H9 (cell line): ENCODE results near the gene TMEM54. TPM values are rescaled to one million over a fixed set of nuclear protein-coding genes. Genes with fewer than 3 reads are reported as not detected.

Source experiments
- DNase-seq: peaks from one replicate; pipeline ENCODE4 v3.0.0-alpha.2; 2017
- H2AFZ ChIP-seq: one replicate; pipeline ENCODE4 v1.6.1; 2013; ENCODE audit warnings: mild to moderate bottlenecking, low read length, control low read depth, moderate library complexity
- H2AK5ac ChIP-seq: 2 replicates; pipeline ENCODE4 v1.6.1; 2013; ENCODE audit warnings: low read length, control low read depth, mixed read lengths; ENCODE audit not compliant: insufficient read length
- H2BK120ac ChIP-seq: one replicate; pipeline ENCODE4 v1.6.1; 2013; ENCODE audit warnings: low read depth, mild to moderate bottlenecking, low read length, control low read depth, inconsistent platforms; ENCODE audit not compliant: poor library complexity, severe bottlenecking
- H2BK12ac ChIP-seq: 2 replicates; pipeline ENCODE4 v1.6.1; 2013; ENCODE audit warnings: low read length, control low read depth, mixed read lengths, low read depth; ENCODE audit not compliant: insufficient read length
- H2BK15ac ChIP-seq: 2 replicates; pipeline ENCODE4 v1.6.1; 2013; ENCODE audit warnings: low read depth, low read length, control low read depth
- H2BK20ac ChIP-seq: one replicate; pipeline ENCODE4 v1.6.1; 2013; ENCODE audit warnings: low read depth, mild to moderate bottlenecking, low read length, control low read depth, inconsistent platforms; ENCODE audit not compliant: poor library complexity, severe bottlenecking
- H2BK5ac ChIP-seq: 2 replicates; pipeline ENCODE4 v1.6.1; 2013; ENCODE audit warnings: low read length, control low read depth, mixed read lengths; ENCODE audit not compliant: insufficient read length
- H3K14ac ChIP-seq: 2 replicates; pipeline ENCODE4 v1.6.1; 2013; ENCODE audit warnings: low read length, control low read depth; ENCODE audit not compliant: insufficient read depth
- H3K18ac ChIP-seq: 2 replicates; pipeline ENCODE4 v1.6.1; 2013; ENCODE audit warnings: low read depth, mild to moderate bottlenecking, mixed read lengths, low read length, control low read depth; ENCODE audit not compliant: insufficient read length
- H3K23ac ChIP-seq: 2 replicates; pipeline ENCODE4 v1.6.1; 2013; ENCODE audit warnings: low read length, control low read depth, mixed read lengths, low read depth; ENCODE audit not compliant: insufficient read length
- H3K23me2 ChIP-seq: 2 replicates; pipeline ENCODE4 v1.6.1; 2013; ENCODE audit warnings: low read depth, mild to moderate bottlenecking, mixed read lengths, low read length, control low read depth; ENCODE audit not compliant: insufficient read length, poor library complexity, severe bottlenecking
- H3K27ac ChIP-seq: 2 replicates; pipeline ENCODE4 v1.5.1; 2013; ENCODE audit warnings: low read length, control low read depth, mixed read lengths, low read depth; ENCODE audit not compliant: insufficient read length
- H3K27me3 ChIP-seq: 2 replicates; pipeline ENCODE4 v1.6.1; 2013; ENCODE audit warnings: low read length, control low read depth, inconsistent platforms; ENCODE audit not compliant: insufficient read depth
- H3K4ac ChIP-seq: 2 replicates; pipeline ENCODE4 v1.6.1; 2013; ENCODE audit warnings: low read depth, mild to moderate bottlenecking, control low read depth, inconsistent platforms, low read length, moderate library complexity
- H3K4me1 ChIP-seq: 2 replicates; pipeline ENCODE4 v1.6.1; 2013; ENCODE audit warnings: low read length, control low read depth, inconsistent platforms; ENCODE audit not compliant: insufficient read depth
- H3K4me2 ChIP-seq: 2 replicates; pipeline ENCODE4 v1.6.1; 2013; ENCODE audit warnings: low read length, control low read depth, mixed read lengths; ENCODE audit not compliant: insufficient read length, insufficient read depth
- H3K56ac ChIP-seq: 2 replicates; pipeline ENCODE4 v1.6.1; 2013; ENCODE audit warnings: low read depth, mild to moderate bottlenecking, mixed read lengths, low read length, control low read depth; ENCODE audit not compliant: insufficient read length
- H3K79me1 ChIP-seq: 2 replicates; pipeline ENCODE4 v1.6.1; 2013; ENCODE audit warnings: low read depth, mild to moderate bottlenecking, moderate library complexity, low read length, control low read depth, inconsistent platforms; ENCODE audit not compliant: insufficient read depth, poor library complexity, severe bottlenecking
- H3K79me2 ChIP-seq: 2 replicates; pipeline ENCODE4 v1.6.1; 2013; ENCODE audit warnings: low read length, control low read depth, inconsistent platforms; ENCODE audit not compliant: insufficient read depth
- H3K9ac ChIP-seq: 2 replicates; pipeline ENCODE4 v1.6.1; 2013; ENCODE audit warnings: low read length, control low read depth, mixed read lengths; ENCODE audit not compliant: insufficient read length; ENCODE audit errors: extremely low read depth
- H3K9me3 ChIP-seq: one replicate; pipeline ENCODE4 v1.6.1; 2013; ENCODE audit warnings: low read depth, low read length, inconsistent platforms; ENCODE audit not compliant: control insufficient read depth
- H3T11ph ChIP-seq: one replicate; pipeline ENCODE4 v1.6.1; 2013; ENCODE audit warnings: mild to moderate bottlenecking, low read length, control low read depth, inconsistent platforms
- H4K20me1 ChIP-seq: one replicate; pipeline ENCODE4 v1.6.1; 2013; ENCODE audit not compliant: control insufficient read depth, insufficient read length, insufficient read depth
- H4K5ac ChIP-seq: 2 replicates; pipeline ENCODE4 v1.6.1; 2013; ENCODE audit warnings: low read depth, mild to moderate bottlenecking, mixed read lengths, low read length, control low read depth; ENCODE audit not compliant: insufficient read length
- H4K8ac ChIP-seq: replicated peaks from 2 replicates; pipeline ENCODE4 v1.6.1; 2013; ENCODE audit warnings: low read length, control low read depth, mixed read lengths, low read depth; ENCODE audit not compliant: insufficient read length
- H4K91ac ChIP-seq: 2 replicates; pipeline ENCODE4 v1.6.1; 2013; ENCODE audit warnings: low read depth, mild to moderate bottlenecking, moderate library complexity, mixed read lengths, low read length, control low read depth; ENCODE audit not compliant: insufficient read length
- H3K27ac Mint-ChIP-seq, 3 experiments: 2 replicates in 2 of 3; 3 replicates in 1 of 3; pipeline ENCODE4 v1.8.0; 2020 to 2021; ENCODE audit warnings: mixed read lengths in 3 of 3, mild to moderate bottlenecking in 1 of 3, moderate library complexity in 1 of 3
- H3K27me3 Mint-ChIP-seq: 2 replicates; pipeline ENCODE4 v1.8.0; 2021; ENCODE audit warnings: low read depth, mild to moderate bottlenecking, moderate library complexity, mixed read lengths
- H3K36me3 Mint-ChIP-seq, 3 experiments: 2 replicates in 2 of 3; 3 replicates in 1 of 3; pipeline ENCODE4 v1.8.0; 2020 to 2021; ENCODE audit warnings: low read depth in 3 of 3, mixed read lengths in 3 of 3; ENCODE audit not compliant: insufficient read depth in 1 of 3
- H3K4me1 Mint-ChIP-seq, 2 experiments: 2 replicates each; pipeline ENCODE4 v1.8.0; 2020; ENCODE audit warnings: mixed read lengths in 2 of 2
- H3K4me3 Mint-ChIP-seq, 2 experiments: 2 replicates in 1 of 2; 3 replicates in 1 of 2; pipeline ENCODE4 v1.8.0; 2020 to 2021; ENCODE audit warnings: mild to moderate bottlenecking in 2 of 2, mixed read lengths in 2 of 2, moderate library complexity in 1 of 2
- H3K9me3 Mint-ChIP-seq, 2 experiments: 2 replicates in 1 of 2; 3 replicates in 1 of 2; pipeline ENCODE4 v1.8.0; 2020; ENCODE audit warnings: mild to moderate bottlenecking in 2 of 2, mixed read lengths in 2 of 2, moderate library complexity in 1 of 2
- WGBS: extraction: QIAGEN DNeasy Blood & Tissue Kit; methylation state at CpG from one replicate; pipeline ENCODE4 v1.1.7; 2013; ENCODE audit warnings: missing lambda C conversion rate, low lambda C conversion rate, mixed read lengths; ENCODE audit not compliant: insufficient read length; ENCODE audit errors: extremely low coverage; 5-methylcytosine and 5-hydroxymethylcytosine counted together
- total RNA-seq: library from RNA; stranded (reverse); gene quantifications from 2 replicates; pipeline ENCODE4 v1.2.1, GENCODE V29; 2021
- TF ChIP-seq, protein P1 (sequence below): fragments of 200-600 bp; sonication (generic); conservative IDR thresholded peaks from 3 replicates; pipeline ENCODE4 v1.8.0; 2021; ENCODE audit warnings: antibody characterized with exemption, mild to moderate bottlenecking

Gene TMEM54
- total RNA-seq, 1 experiment from 2014 or later = 17.2 TPM

DNA sequence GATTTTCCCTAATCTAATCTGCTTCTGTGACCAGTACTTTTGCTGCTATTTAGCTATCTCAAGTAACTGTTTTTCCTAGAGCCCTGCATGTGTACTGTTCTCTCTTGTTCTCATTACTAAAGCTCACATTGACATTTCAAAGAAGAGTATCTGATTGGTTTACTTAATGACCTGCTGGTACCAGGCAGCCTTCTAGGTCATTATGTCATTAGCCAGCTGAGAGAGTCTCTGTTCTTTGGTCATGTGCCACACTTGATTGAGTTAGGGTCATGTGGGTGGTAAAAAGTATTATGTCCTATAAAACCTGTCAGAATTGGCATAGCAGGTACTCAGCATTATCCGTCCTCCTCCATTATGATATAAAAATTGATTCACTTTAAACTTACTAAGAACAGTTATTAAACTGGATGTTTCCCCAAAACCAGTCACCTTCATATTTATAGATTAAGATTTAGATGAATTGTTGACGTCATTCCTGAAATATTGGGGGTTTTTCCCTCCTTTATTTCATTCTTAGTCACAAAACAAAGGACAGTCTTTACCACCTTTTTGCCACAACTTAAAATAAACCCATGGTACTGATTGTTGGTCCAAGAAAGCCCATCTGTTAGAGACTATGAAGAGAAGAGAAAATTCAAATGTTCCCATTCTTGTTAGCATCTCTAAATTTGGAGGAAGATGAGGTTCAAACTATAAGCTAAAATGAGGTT, 52.7 kb downstream of the TMEM54 start:
- H3K79me2 ChIP-seq = no peaks in the 10 kb centered on the region
- no peak for DNase-seq
- H2BK5ac ChIP-seq = no peak overlapping the region
- no peak overlapping the region for H3K4ac ChIP-seq
- no peaks in the 10 kb centered on the region for H3K27me3 Mint-ChIP-seq
- no peak overlapping the region for H4K91ac ChIP-seq
- H2BK15ac ChIP-seq = no peak overlapping the region
- no peak overlapping the region for H3K56ac ChIP-seq
- H3K14ac ChIP-seq = no peak overlapping the region
- H2AK5ac ChIP-seq = no peak overlapping the region
- no peak overlapping the region for H3K4me2 ChIP-seq
- no peak overlapping the region for H4K5ac ChIP-seq
- H3K23ac ChIP-seq = no peak overlapping the region
- WGBS = no CpG with 5 or more reads among the region's 2 CpGs
- H3K9ac ChIP-seq = no peak overlapping the region
- no peak overlapping the region for H2AFZ ChIP-seq
- H2BK20ac ChIP-seq = no peak overlapping the region
- no peak overlapping the region for H3K18ac ChIP-seq
- H3K27me3 ChIP-seq = no peaks in the 10 kb centered on the region
- no peaks in the 10 kb centered on the region for H3K9me3 ChIP-seq
- TF ChIP-seq, protein P1, sequence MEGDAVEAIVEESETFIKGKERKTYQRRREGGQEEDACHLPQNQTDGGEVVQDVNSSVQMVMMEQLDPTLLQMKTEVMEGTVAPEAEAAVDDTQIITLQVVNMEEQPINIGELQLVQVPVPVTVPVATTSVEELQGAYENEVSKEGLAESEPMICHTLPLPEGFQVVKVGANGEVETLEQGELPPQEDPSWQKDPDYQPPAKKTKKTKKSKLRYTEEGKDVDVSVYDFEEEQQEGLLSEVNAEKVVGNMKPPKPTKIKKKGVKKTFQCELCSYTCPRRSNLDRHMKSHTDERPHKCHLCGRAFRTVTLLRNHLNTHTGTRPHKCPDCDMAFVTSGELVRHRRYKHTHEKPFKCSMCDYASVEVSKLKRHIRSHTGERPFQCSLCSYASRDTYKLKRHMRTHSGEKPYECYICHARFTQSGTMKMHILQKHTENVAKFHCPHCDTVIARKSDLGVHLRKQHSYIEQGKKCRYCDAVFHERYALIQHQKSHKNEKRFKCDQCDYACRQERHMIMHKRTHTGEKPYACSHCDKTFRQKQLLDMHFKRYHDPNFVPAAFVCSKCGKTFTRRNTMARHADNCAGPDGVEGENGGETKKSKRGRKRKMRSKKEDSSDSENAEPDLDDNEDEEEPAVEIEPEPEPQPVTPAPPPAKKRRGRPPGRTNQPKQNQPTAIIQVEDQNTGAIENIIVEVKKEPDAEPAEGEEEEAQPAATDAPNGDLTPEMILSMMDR = no peak
- H4K20me1 ChIP-seq = no peaks in the 10 kb centered on the region
- peaks cover 0 to 3% of the 10 kb centered on the region in 2 experiments; a peak in 3 of 4 replicates for H3K4me1 Mint-ChIP-seq
- H3K23me2 ChIP-seq = no peaks in the 10 kb centered on the region
- H3K27ac ChIP-seq = no peak overlapping the region
- no peak overlapping the region for H4K8ac ChIP-seq
- no peak overlapping the region for H3K27ac Mint-ChIP-seq
- H2BK120ac ChIP-seq = no peak overlapping the region
- H3K9me3 Mint-ChIP-seq = peaks cover 0 to 2% of the 10 kb centered on the region in 2 experiments; a peak in 1 of 5 replicates
- no peak overlapping the region for H3T11ph ChIP-seq
- no peaks in the 10 kb centered on the region for H3K79me1 ChIP-seq
- H3K36me3 Mint-ChIP-seq = peaks cover 18 to 46% (median 37%) of the 10 kb centered on the region in 3 experiments
- H3K4me1 ChIP-seq = no peaks in the 10 kb centered on the region
- no peak overlapping the region for H3K4me3 Mint-ChIP-seq
- H2BK12ac ChIP-seq = no peak overlapping the region

Other genes starting within 250 kb of the TMEM54 start
- gene SYNC, start 198.6 kb downstream of the TMEM54 start, total RNA-seq = 0.15 TPM in 2 replicates
- 185 and 194 TPM in 2 replicates for gene YARS1, start 84.0 kb downstream of the TMEM54 start, total RNA-seq
- gene S100PBP, start 83.7 kb downstream of the TMEM54 start, total RNA-seq = 50.1 and 51.4 TPM in 2 replicates
- gene FNDC5, start 30.5 kb downstream of the TMEM54 start, total RNA-seq = 4.5 and 5.9 TPM in 2 replicates
- gene HPCA, start 14.9 kb downstream of the TMEM54 start, total RNA-seq = 1.1 and 1.2 TPM in 2 replicates
- gene RNF19B, start 63.4 kb upstream of the TMEM54 start, total RNA-seq = 15.0 and 15.6 TPM in 2 replicates
- gene AK2, start 135.5 kb upstream of the TMEM54 start, total RNA-seq = 144 and 159 TPM in 2 replicates
- 0.39 and 0.50 TPM in 2 replicates for gene AZIN2, start 179.8 kb upstream of the TMEM54 start, total RNA-seq